Glomerular endothelial cell (primary cell): ENCODE measurements around the gene S100A9. TPM values are rescaled to one million over a fixed set of nuclear protein-coding genes. Genes with fewer than 3 reads are reported as not detected.
"Not testable (repeated sequence)": the region's sequence is repeated elsewhere in the genome, so short reads cannot be mapped to it uniquely, and the experiment has no call there.

Source experiments
- DNase-seq: peaks from one replicate; pipeline ENCODE4 v3.0.0-alpha.2; 2011; ENCODE audit warnings: low read depth, low spot score; ENCODE audit errors: extremely low read depth
- total RNA-seq: library from RNA; depleted of rRNA; stranded (reverse); fragments of >200 nt; gene quantifications from 2 replicates; pipeline ENCODE4 v1.2.3, GENCODE V29; 2015

S100A9 gene
- total RNA-seq = not detected in 2 replicates

GRCh38 chr1:153357853-153358690, at the start of gene S100A9:
Gene S100A9 (plus strand): TSS chr1:153357854. CDS start chr1:153358284, 430 bp downstream.
- DNase-seq = no peak

GRCh38 chr1:153308540-153308939, 49.1 kb upstream of the S100A9 start:
- no peak for DNase-seq

GRCh38 chr1:153309441-153309840, 48.2 kb upstream of the S100A9 start:
- no peak for DNase-seq

- no peak for DNase-seq
Observed at GRCh38 chr1:153310526-153310925, 47.1 kb upstream of the S100A9 start.

- DNase-seq = no peak
Observed at GRCh38 chr1:153312570-153313186, 45.0 kb upstream of the S100A9 start, which contains the start of gene PGLYRP3. Gene PGLYRP3 (minus strand): TSS chr1:153312952. CDS start chr1:153310665, 2,287 bp downstream.

- DNase-seq = no peak
Observed at GRCh38 chr1:153313288-153313687, 44.4 kb upstream of the S100A9 start.

- not testable (repeated sequence) for DNase-seq
Observed at GRCh38 chr1:153314388-153314787, 43.3 kb upstream of the S100A9 start.

GRCh38 chr1:153316013-153316412, 41.6 kb upstream of the S100A9 start:
- DNase-seq = not testable (repeated sequence)

GRCh38 chr1:153318145-153318544, 39.5 kb upstream of the S100A9 start:
- not testable (repeated sequence) for DNase-seq

- no peak for DNase-seq
Observed at GRCh38 chr1:153322568-153322967, 35.1 kb upstream of the S100A9 start.

- DNase-seq = no peak
Observed at GRCh38 chr1:153324912-153325311, 32.7 kb upstream of the S100A9 start.

- DNase-seq = no peak
Observed at GRCh38 chr1:153333902-153334301, 23.8 kb upstream of the S100A9 start.

GRCh38 chr1:153336650-153337049, 21.0 kb upstream of the S100A9 start:
- no peak for DNase-seq

GRCh38 chr1:153337980-153338853, 19.4 kb upstream of the S100A9 start:
- DNase-seq = no peak

- DNase-seq = no peak
Observed at GRCh38 chr1:153339802-153340201, 17.9 kb upstream of the S100A9 start.

- no peak for DNase-seq
Observed at GRCh38 chr1:153340356-153340755, 17.3 kb upstream of the S100A9 start.

GRCh38 chr1:153341431-153341934, 16.2 kb upstream of the S100A9 start:
- no peak for DNase-seq

GRCh38 chr1:153342178-153342577, 15.5 kb upstream of the S100A9 start:
- no peak for DNase-seq

GRCh38 chr1:153343040-153343681, 14.5 kb upstream of the S100A9 start:
- no peak for DNase-seq
